BLaER1 (cell line): ENCODE results near the gene SLC35F3.

Experiments
- H3K27ac ChIP-seq: shearing (Covaris generic); formaldehyde crosslinking; 2 replicates; pipeline ENCODE4 v1.8.1; 2022
- H3K27me3 ChIP-seq: shearing (Covaris generic); formaldehyde crosslinking; 2 replicates; pipeline ENCODE4 v1.8.1; 2022
- H3K36me3 ChIP-seq: shearing (Covaris generic); formaldehyde crosslinking; 2 replicates; pipeline ENCODE4 v1.8.1; 2022
- H3K4me1 ChIP-seq: shearing (Covaris generic); formaldehyde crosslinking; 2 replicates; pipeline ENCODE4 v1.8.1; 2022
- H3K4me2 ChIP-seq: shearing (Covaris generic); formaldehyde crosslinking; 2 replicates; pipeline ENCODE4 v1.8.1; 2022
- H3K4me3 ChIP-seq: shearing (Covaris generic); formaldehyde crosslinking; 2 replicates; pipeline ENCODE4 v1.8.1; 2022
- H3K9ac ChIP-seq: shearing (Covaris generic); formaldehyde crosslinking; 2 replicates; pipeline ENCODE4 v1.8.1; 2022
- H3K9me3 ChIP-seq: shearing (Covaris generic); formaldehyde crosslinking; 2 replicates; pipeline ENCODE4 v1.8.1; 2022
- H4K20me1 ChIP-seq: shearing (Covaris generic); formaldehyde crosslinking; 2 replicates; pipeline ENCODE4 v1.8.1; 2022
- Cebpa-rat ChIP-seq: shearing (Covaris generic); IDR thresholded peaks from 2 replicates; pipeline ENCODE4 v1.8.1; 2022

Gene SLC35F3

GRCh38 chr1:233960386-233960785 is 55.9 kb downstream of the SLC35F3 start:
- Histone ChIP-seq H3K4me2 (no peak overlapping the region), H3K9ac (no peak overlapping the region), H3K27me3 (no peaks in the 10 kb centered on the region), H3K36me3 (no peaks in the 10 kb centered on the region), H3K4me3 (no peak overlapping the region), H4K20me1 (no peaks in the 10 kb centered on the region), H3K4me1 (no peaks in the 10 kb centered on the region), H3K9me3 (peaks cover 7% of the 10 kb centered on the region; the same call in 1 of the 2 replicates), H3K27ac (no peak overlapping the region)
- no peak for TF ChIP-seq Cebpa-rat

GRCh38 chr1:233962878-233963277 is 58.4 kb downstream of the SLC35F3 start:
- Histone ChIP-seq H3K9ac (no peak overlapping the region), H3K36me3 (no peaks in the 10 kb centered on the region), H3K4me1 (no peaks in the 10 kb centered on the region), H3K4me3 (no peak overlapping the region), H3K27ac (no peak overlapping the region), H3K9me3 (peaks cover 12% of the 10 kb centered on the region; the same call in 1 of the 2 replicates), H4K20me1 (no peaks in the 10 kb centered on the region), H3K27me3 (no peaks in the 10 kb centered on the region), H3K4me2 (no peak overlapping the region)
- no peak for TF ChIP-seq Cebpa-rat

GRCh38 chr1:233965856-233966255 is 61.4 kb downstream of the SLC35F3 start:
- Histone ChIP-seq H3K4me2 (no peak overlapping the region), H3K36me3 (no peaks in the 10 kb centered on the region), H3K4me3 (no peak overlapping the region), H3K27ac (no peak overlapping the region), H4K20me1 (no peaks in the 10 kb centered on the region), H3K4me1 (no peaks in the 10 kb centered on the region), H3K27me3 (no peaks in the 10 kb centered on the region), H3K9ac (no peak overlapping the region), H3K9me3 (peaks cover 11% of the 10 kb centered on the region; the same call in 1 of the 2 replicates)
- no peak for TF ChIP-seq Cebpa-rat

- Histone ChIP-seq H3K4me3 (no peak overlapping the region), H3K9ac (no peak overlapping the region), H4K20me1 (no peaks in the 10 kb centered on the region), H3K27ac (no peak overlapping the region), H3K27me3 (no peaks in the 10 kb centered on the region), H3K4me1 (no peaks in the 10 kb centered on the region), H3K4me2 (no peak overlapping the region), H3K36me3 (no peaks in the 10 kb centered on the region), H3K9me3 (no peaks in the 10 kb centered on the region)
- TF ChIP-seq Cebpa-rat, result no peak
These were observed 67.3 kb downstream of the SLC35F3 start for GRCh38 chr1:233971753-233972152.

- Histone ChIP-seq H3K4me3 (no peak overlapping the region), H3K27ac (no peak overlapping the region), H3K9me3 (no peaks in the 10 kb centered on the region), H3K4me1 (no peaks in the 10 kb centered on the region), H3K4me2 (no peak overlapping the region), H3K27me3 (no peaks in the 10 kb centered on the region), H4K20me1 (no peaks in the 10 kb centered on the region), H3K36me3 (no peaks in the 10 kb centered on the region), H3K9ac (no peak overlapping the region)
- TF ChIP-seq Cebpa-rat, result no peak
These were observed 68.1 kb downstream of the SLC35F3 start for GRCh38 chr1:233972563-233972950.

GRCh38 chr1:233972951-233973635 is 68.6 kb downstream of the SLC35F3 start:
- Histone ChIP-seq H3K27me3 (no peaks in the 10 kb centered on the region), H3K27ac (no peak overlapping the region), H3K9me3 (no peaks in the 10 kb centered on the region), H3K36me3 (no peaks in the 10 kb centered on the region), H3K4me1 (no peaks in the 10 kb centered on the region), H3K4me2 (no peak overlapping the region), H4K20me1 (no peaks in the 10 kb centered on the region), H3K9ac (no peak overlapping the region), H3K4me3 (no peak overlapping the region)
- no peak for TF ChIP-seq Cebpa-rat

GRCh38 chr1:233975486-233975885 is 71.0 kb downstream of the SLC35F3 start:
- Histone ChIP-seq H3K9ac (no peak overlapping the region), H3K9me3 (no peaks in the 10 kb centered on the region), H3K4me1 (no peaks in the 10 kb centered on the region), H3K4me3 (no peak overlapping the region), H3K36me3 (no peaks in the 10 kb centered on the region), H3K4me2 (no peak overlapping the region), H3K27me3 (no peaks in the 10 kb centered on the region), H4K20me1 (no peaks in the 10 kb centered on the region), H3K27ac (no peak overlapping the region)
- no peak for TF ChIP-seq Cebpa-rat

GRCh38 chr1:233981042-233981675 is 76.7 kb downstream of the SLC35F3 start:
- H3K4me2 ChIP-seq, result no peak overlapping the region

GRCh38 chr1:233982827-233983518 is 78.5 kb downstream of the SLC35F3 start:
- Histone ChIP-seq H3K27me3 (no peaks in the 10 kb centered on the region), H3K4me3 (no peak overlapping the region)

More at GRCh38 chr1:233981042-233981675, 76.7 kb downstream of the SLC35F3 start:
- H3K4me3 ChIP-seq, result no peak overlapping the region
- H3K36me3 ChIP-seq, result no peaks in the 10 kb centered on the region
- no peak for TF ChIP-seq Cebpa-rat
- H4K20me1 ChIP-seq, result no peaks in the 10 kb centered on the region
- H3K4me1 ChIP-seq, result no peaks in the 10 kb centered on the region
- no peaks in the 10 kb centered on the region for H3K27me3 ChIP-seq
- H3K9ac ChIP-seq, result no peak overlapping the region
- no peak overlapping the region for H3K27ac ChIP-seq
- no peaks in the 10 kb centered on the region for H3K9me3 ChIP-seq

GRCh38 chr1:233983811-233984210 is 79.3 kb downstream of the SLC35F3 start:
- no peaks in the 10 kb centered on the region for H3K4me1 ChIP-seq
- no peaks in the 10 kb centered on the region for H4K20me1 ChIP-seq
- H3K4me3 ChIP-seq, result no peak overlapping the region
- H3K36me3 ChIP-seq, result no peaks in the 10 kb centered on the region
- no peaks in the 10 kb centered on the region for H3K9me3 ChIP-seq
- no peak overlapping the region for H3K4me2 ChIP-seq
- TF ChIP-seq Cebpa-rat, result no peak
- no peak overlapping the region for H3K27ac ChIP-seq
- H3K27me3 ChIP-seq, result no peaks in the 10 kb centered on the region
- no peak overlapping the region for H3K9ac ChIP-seq

More at GRCh38 chr1:233982827-233983518, 78.5 kb downstream of the SLC35F3 start:
- no peak overlapping the region for H3K4me2 ChIP-seq
- H3K9ac ChIP-seq, result no peak overlapping the region
- no peaks in the 10 kb centered on the region for H3K9me3 ChIP-seq
- no peaks in the 10 kb centered on the region for H3K4me1 ChIP-seq
- no peak overlapping the region for H3K27ac ChIP-seq
- H3K36me3 ChIP-seq, result no peaks in the 10 kb centered on the region
- TF ChIP-seq Cebpa-rat, result no peak
- H4K20me1 ChIP-seq, result no peaks in the 10 kb centered on the region
